HFFc6 (cell line): ENCODE results near the gene MT1F. TPM values are rescaled to one million over a fixed set of nuclear protein-coding genes. Genes with fewer than 3 reads are reported as not detected.
A peak's percentile ranks its signal among the peaks of the same experiment; 100 is the strongest.

ENCODE experiments used
- DNase-seq: peaks from one replicate; pipeline ENCODE4 v3.0.0-alpha.2; 2018
- H3K27ac Mint-ChIP-seq: 2 replicates; pipeline ENCODE4 v1.8.0; 2020; ENCODE audit warnings: mild to moderate bottlenecking, mixed read lengths
- H3K27me3 Mint-ChIP-seq: 2 replicates; pipeline ENCODE4 v1.8.0; 2021; ENCODE audit warnings: mild to moderate bottlenecking, moderate library complexity, mixed read lengths; ENCODE audit not compliant: insufficient read depth
- H3K36me3 Mint-ChIP-seq: 2 replicates; pipeline ENCODE4 v1.8.0; 2021; ENCODE audit warnings: low read depth, mixed read lengths
- H3K4me1 Mint-ChIP-seq: 2 replicates; pipeline ENCODE4 v1.8.0; 2020; ENCODE audit warnings: low read depth, mixed read lengths
- H3K4me3 Mint-ChIP-seq: 2 replicates; pipeline ENCODE4 v1.8.0; 2020; ENCODE audit warnings: mild to moderate bottlenecking, moderate library complexity, mixed read lengths
- H3K9me3 Mint-ChIP-seq: 2 replicates; pipeline ENCODE4 v1.8.0; 2020; ENCODE audit warnings: mild to moderate bottlenecking, mixed read lengths
- total RNA-seq, 6 experiments: library from RNA; stranded (reverse); fragmentation: NEBNext Ultra II Directional; extraction: Animal tissue kit (Norgen Biotek cat#: 25700); gene quantifications; 2 replicates in 1 of 6; 3 replicates in 5 of 6; pipeline ENCODE4 v1.2.3, GENCODE V29; 2021
- TF ChIP-seq, protein P1 (sequence below): fragments of 200-600 bp; sonication (generic); IDR thresholded peaks from 2 replicates; pipeline ENCODE4 v1.5.0; 2021; ENCODE audit warnings: antibody characterized with exemption, mild to moderate bottlenecking

MT1F gene
- total RNA-seq, 6 experiments from 2014 or later, result not detected

DNA sequence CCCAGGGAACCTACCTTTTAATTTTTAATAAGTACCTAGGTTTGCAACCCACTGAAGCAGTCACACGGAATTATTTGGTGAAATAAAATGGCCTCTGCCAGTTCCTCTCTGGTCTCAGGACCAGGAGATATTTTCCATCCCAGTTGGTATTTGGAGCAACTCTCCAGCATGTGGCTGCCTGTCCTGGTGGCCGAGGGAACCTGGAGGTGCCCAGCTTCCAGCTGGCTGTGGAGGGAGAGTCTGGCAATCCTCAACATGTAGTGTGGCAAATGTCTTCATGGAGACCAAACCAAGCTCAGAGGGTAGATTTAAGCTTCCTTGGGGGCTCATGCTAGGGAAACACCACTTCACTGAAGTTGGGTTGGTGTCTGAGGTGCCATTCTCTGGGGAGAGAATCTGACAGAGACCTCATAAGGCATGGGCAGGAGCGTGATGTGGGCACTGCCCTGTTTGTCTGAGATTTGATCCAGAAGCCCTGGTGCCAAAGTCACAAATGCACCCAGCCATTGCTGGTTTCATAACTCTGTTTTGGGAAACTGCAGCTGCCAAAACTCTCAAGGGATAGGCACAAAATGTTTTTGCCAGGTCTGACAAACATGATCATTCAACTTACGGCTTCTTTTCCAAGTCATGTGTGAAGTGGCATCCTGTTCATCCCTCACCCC, 27.3 kb downstream of the MT1F start:
- TF ChIP-seq, protein P1, sequence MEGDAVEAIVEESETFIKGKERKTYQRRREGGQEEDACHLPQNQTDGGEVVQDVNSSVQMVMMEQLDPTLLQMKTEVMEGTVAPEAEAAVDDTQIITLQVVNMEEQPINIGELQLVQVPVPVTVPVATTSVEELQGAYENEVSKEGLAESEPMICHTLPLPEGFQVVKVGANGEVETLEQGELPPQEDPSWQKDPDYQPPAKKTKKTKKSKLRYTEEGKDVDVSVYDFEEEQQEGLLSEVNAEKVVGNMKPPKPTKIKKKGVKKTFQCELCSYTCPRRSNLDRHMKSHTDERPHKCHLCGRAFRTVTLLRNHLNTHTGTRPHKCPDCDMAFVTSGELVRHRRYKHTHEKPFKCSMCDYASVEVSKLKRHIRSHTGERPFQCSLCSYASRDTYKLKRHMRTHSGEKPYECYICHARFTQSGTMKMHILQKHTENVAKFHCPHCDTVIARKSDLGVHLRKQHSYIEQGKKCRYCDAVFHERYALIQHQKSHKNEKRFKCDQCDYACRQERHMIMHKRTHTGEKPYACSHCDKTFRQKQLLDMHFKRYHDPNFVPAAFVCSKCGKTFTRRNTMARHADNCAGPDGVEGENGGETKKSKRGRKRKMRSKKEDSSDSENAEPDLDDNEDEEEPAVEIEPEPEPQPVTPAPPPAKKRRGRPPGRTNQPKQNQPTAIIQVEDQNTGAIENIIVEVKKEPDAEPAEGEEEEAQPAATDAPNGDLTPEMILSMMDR, result no peak
- H3K4me3 Mint-ChIP-seq, result no peak overlapping the region

DNA sequence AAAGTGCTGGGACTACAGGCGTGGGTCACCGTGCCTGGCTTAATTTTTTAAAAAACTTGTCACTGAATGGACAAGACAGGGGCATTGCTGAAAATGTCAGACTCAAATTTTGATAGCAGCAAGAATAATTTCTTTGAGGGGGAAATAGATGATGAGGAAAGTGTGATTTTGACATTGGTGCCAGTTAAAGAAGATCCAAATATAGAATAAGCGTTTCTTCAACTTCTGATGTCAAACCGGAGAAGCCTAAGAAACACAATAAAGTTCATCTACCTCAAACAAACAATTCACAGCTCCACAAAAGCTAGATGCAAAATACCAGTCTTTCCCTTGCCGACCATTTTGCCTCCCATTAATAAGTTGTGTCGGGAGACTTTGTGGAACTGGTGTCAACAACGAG, 29.0 kb downstream of the MT1F start:
- Mint-ChIP-seq H3K27ac (no peak overlapping the region), H3K36me3 (peaks cover 7% of the 10 kb centered on the region), H3K4me3 (no peak overlapping the region), H3K27me3 (no peaks in the 10 kb centered on the region; the same call in none of the 2 replicates), H3K9me3 (peaks cover 12% of the 10 kb centered on the region), H3K4me1 (peaks cover 40% of the 10 kb centered on the region)
- DNase-seq, result no peak
- TF ChIP-seq, protein P1, result no peak

More for the DNA sequence above, 27.3 kb downstream of the MT1F start:
- peaks cover 12% of the 10 kb centered on the region for H3K9me3 Mint-ChIP-seq
- H3K4me1 Mint-ChIP-seq, result peaks cover 41% of the 10 kb centered on the region
- H3K36me3 Mint-ChIP-seq, result peaks cover 7% of the 10 kb centered on the region
- H3K27me3 Mint-ChIP-seq, result no peaks in the 10 kb centered on the region; the same call in none of the 2 replicates
- H3K27ac Mint-ChIP-seq, result no peak overlapping the region
- DNase-seq, result no peak

DNA sequence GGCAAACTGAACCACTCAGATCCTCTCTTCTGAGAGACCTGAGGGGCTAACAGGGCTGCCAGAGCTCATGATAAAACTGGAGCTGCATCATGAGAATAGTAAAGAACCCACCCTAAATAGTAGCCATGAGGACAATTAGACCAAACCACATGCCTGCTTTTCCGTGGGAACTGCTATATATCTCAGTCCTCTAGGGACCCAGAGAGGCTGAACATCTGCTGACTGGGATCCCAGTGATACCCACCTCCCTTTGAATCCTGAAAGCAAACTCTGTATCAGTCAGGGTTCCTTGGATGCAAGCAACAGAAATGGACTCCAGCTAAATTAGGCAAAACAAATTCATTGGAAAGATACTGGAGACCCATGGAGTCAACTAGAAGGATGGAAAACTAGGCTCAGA, 31.0 kb downstream of the MT1F start:
- Mint-ChIP-seq H3K27ac (no peak overlapping the region), H3K9me3 (peaks cover 12% of the 10 kb centered on the region)
- TF ChIP-seq, protein P1, result no peak

DNA sequence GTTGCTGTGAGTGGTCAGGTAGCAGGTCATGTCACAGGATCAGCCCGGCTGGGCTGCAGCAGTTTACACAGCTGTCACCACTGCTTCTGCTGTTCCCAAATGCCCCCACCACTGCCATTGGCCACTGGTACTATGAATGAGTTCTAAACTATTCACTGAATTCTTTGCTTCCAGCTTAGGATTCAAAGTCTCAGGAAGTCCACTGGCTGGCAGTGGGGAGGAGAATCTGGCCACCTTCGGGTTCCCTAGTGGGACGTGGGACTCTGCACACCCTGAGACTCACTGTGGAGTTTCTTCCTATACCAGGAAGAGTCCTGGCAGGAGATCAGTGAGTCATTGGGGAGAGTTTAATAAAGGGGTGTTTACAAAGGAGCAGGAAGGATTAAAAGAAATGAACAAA, 31.4 kb downstream of the MT1F start:
- Mint-ChIP-seq H3K27ac (no peak overlapping the region), H3K4me1 (peaks cover 26% of the 10 kb centered on the region), H3K4me3 (no peak overlapping the region), H3K36me3 (peaks cover 7% of the 10 kb centered on the region), H3K27me3 (peaks cover 2% of the 10 kb centered on the region), H3K9me3 (peaks cover 12% of the 10 kb centered on the region)
- TF ChIP-seq, protein P1, result no peak
- peak; percentile 3 for DNase-seq

More for the DNA sequence above, 31.0 kb downstream of the MT1F start:
- DNase-seq, result no peak
- H3K4me3 Mint-ChIP-seq, result no peak overlapping the region
- peaks cover 30% of the 10 kb centered on the region for H3K4me1 Mint-ChIP-seq
- H3K36me3 Mint-ChIP-seq, result peaks cover 7% of the 10 kb centered on the region
- H3K27me3 Mint-ChIP-seq, result no peaks in the 10 kb centered on the region; the same call in none of the 2 replicates

DNA sequence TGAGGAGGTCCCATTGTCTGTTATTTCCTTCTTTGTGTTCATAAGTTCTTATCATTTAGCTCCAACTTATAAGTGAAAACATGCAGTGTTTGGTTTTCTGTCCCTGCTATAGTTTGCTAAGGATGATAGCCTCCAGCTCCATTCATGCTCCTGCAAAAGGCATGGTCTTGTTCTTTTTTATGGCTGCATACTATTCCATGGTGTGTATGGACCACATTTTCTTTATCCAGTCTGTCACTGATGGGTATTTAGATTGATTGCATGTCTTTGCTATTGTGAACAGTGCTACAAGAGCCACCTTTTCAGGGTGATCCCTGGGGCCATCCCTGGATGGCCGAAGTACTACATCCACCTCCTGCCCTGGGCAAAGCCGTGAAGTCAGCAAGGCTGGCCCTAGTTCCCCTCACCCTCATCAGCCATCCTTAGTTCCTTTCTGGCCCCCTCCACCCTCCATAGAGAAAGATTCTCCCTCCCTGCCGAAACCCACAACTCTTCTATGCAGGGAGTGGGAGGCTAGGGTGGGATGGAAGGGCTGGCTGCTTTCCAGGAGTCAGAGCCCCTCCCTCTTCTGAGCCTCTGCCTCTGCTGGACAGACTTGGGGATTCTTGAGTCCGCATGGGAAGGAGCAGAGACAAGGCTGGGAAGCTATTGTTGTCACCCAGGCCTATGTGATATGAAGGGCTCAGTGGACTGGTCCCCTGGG, 32.8 kb downstream of the MT1F start:
- H3K4me3 Mint-ChIP-seq, result no peak overlapping the region

More for the DNA sequence above, 32.8 kb downstream of the MT1F start:
- Mint-ChIP-seq H3K9me3 (peaks cover 12% of the 10 kb centered on the region), H3K27me3 (peaks cover 3% of the 10 kb centered on the region), H3K36me3 (peaks cover 7% of the 10 kb centered on the region), H3K27ac (no peak overlapping the region), H3K4me1 (peaks cover 21% of the 10 kb centered on the region)
- TF ChIP-seq, protein P1, result no peak
- no peak for DNase-seq
